Measurements from ENCODE around the gene PDK1.

- TF ChIP-seq, protein P1, sequence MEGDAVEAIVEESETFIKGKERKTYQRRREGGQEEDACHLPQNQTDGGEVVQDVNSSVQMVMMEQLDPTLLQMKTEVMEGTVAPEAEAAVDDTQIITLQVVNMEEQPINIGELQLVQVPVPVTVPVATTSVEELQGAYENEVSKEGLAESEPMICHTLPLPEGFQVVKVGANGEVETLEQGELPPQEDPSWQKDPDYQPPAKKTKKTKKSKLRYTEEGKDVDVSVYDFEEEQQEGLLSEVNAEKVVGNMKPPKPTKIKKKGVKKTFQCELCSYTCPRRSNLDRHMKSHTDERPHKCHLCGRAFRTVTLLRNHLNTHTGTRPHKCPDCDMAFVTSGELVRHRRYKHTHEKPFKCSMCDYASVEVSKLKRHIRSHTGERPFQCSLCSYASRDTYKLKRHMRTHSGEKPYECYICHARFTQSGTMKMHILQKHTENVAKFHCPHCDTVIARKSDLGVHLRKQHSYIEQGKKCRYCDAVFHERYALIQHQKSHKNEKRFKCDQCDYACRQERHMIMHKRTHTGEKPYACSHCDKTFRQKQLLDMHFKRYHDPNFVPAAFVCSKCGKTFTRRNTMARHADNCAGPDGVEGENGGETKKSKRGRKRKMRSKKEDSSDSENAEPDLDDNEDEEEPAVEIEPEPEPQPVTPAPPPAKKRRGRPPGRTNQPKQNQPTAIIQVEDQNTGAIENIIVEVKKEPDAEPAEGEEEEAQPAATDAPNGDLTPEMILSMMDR (conservative IDR thresholded peaks at IDR 0.05; ENCODE audit: low read depth, low read length), result no peak
- no peak for TF ChIP-seq EZH2 (IDR thresholded peaks at IDR 0.05; ENCODE audit: borderline replicate concordance, low read depth, low read length, poor library complexity, severe bottlenecking)
These were observed 83.4 kb downstream of the PDK1 start for GRCh38 chr2:172639256-172639655.

Data from A673 (cell line).